ENCODE data around the gene PITPNC1. TPM values are rescaled to one million over a fixed set of nuclear protein-coding genes. Genes with fewer than 3 reads are reported as not detected.

Gene PITPNC1
- total and polyA plus RNA-seq, 2 of the 13 experiments (the other 11 are each of a cell fraction or from before 2014, with no cell fraction given) = 4.1 to 5.7 TPM

GRCh38 chr17:67366193-67367157 lies 10.6 kb upstream of the PITPNC1 start, which contains the start of gene PSMD12 (continued):
- TF ChIP-seq ZNF800 (CRISPR knock-in tag; IDR thresholded peaks at IDR 0.05) = no peak; the same call in 1 of the 2 replicates
- peak; percentile 88; the same call in 1 of the 2 replicates for TF ChIP-seq SP4 (CRISPR knock-in tag; IDR thresholded peaks at IDR 0.05)
- peak; percentile 97 for TF ChIP-seq FOXC1 (CRISPR knock-in tag; IDR thresholded peaks at IDR 0.05; ENCODE audit: borderline replicate concordance)
- TF ChIP-seq ZSCAN25 (CRISPR knock-in tag; IDR thresholded peaks at IDR 0.05) = peak; percentile 80
- TF ChIP-seq MTA1 (CRISPR knock-in tag; IDR thresholded peaks at IDR 0.05; ENCODE audit: borderline replicate concordance) = peak; percentile 91; the same call in 1 of the 2 replicates
- TF ChIP-seq ZBTB49 (CRISPR knock-in tag; IDR thresholded peaks at IDR 0.05; ENCODE audit: borderline replicate concordance) = peak; percentile 95
- no peak for TF ChIP-seq PCBP2 (optimal IDR thresholded peaks at IDR 0.05; ENCODE audit: low read depth, low read length, poor library complexity, severe bottlenecking)
- 0 out of 2 replicates have a peak, but pooled peaks have one; percentile 24 for TF ChIP-seq AFF4 (CRISPR knock-in tag; IDR thresholded peaks at IDR 0.05)
- TF ChIP-seq IRF2 (CRISPR knock-in tag; IDR thresholded peaks at IDR 0.05) = peak; percentile 96; the same call in 1 of the 2 replicates
- peak; percentile 98 for TF ChIP-seq MATR3 (CRISPR knock-in tag; IDR thresholded peaks at IDR 0.05)
- 0 out of 2 replicates have a peak, but pooled peaks have one; percentile 52 for TF ChIP-seq ZNF674 (CRISPR knock-in tag; IDR thresholded peaks at IDR 0.05; ENCODE audit: low read depth)
- TF ChIP-seq IKZF4 (CRISPR knock-in tag; IDR thresholded peaks at IDR 0.05; ENCODE audit: borderline replicate concordance, low read depth, not compliant biosample characterization) = peak; percentile 95
- no peak; the same call in 1 of the 2 replicates for TF ChIP-seq CREB3 (CRISPR knock-in tag; IDR thresholded peaks at IDR 0.05)
- peak; percentile 83 for TF ChIP-seq RBM39 (IDR thresholded peaks at IDR 0.05; ENCODE audit: low read depth, low read length, poor library complexity, severe bottlenecking)
- TF ChIP-seq ZNF329 (CRISPR knock-in tag; IDR thresholded peaks at IDR 0.05; ENCODE audit: low read depth) = 0 out of 2 replicates have a peak, but pooled peaks have one; percentile 79
- TF ChIP-seq ZNF224 (CRISPR knock-in tag; IDR thresholded peaks at IDR 0.05) = 0 out of 2 replicates have a peak, but pooled peaks have one; percentile 61
- TF ChIP-seq GZF1 (CRISPR knock-in tag; IDR thresholded peaks at IDR 0.05) = peak; percentile 88; the same call in 1 of the 2 replicates
- TF ChIP-seq MTA3 (CRISPR knock-in tag; IDR thresholded peaks at IDR 0.05) = 0 out of 2 replicates have a peak, but pooled peaks have one; percentile 74
